K562 (cell line): ENCODE measurements around the gene CNTN2. TPM values are rescaled to one million over a fixed set of nuclear protein-coding genes. Genes with fewer than 3 reads are reported as not detected.

Source experiments
- ATAC-seq: fragments of 200-7000 bp; cut with Tn5 transposase; 3 replicates; pipeline ENCODE4 v1.9.1; 2020; ENCODE audit warnings: moderate library complexity
- BruUV-seq: library from RNA; stranded (reverse); fragments of 400-500 nt; replicated peaks from 2 replicates; lab custom pipeline; 2021; lab: Mats Ljungman, UMichigan
- CTCF ChIA-PET: fragments of 300-600 bp; formaldehyde crosslinking; extraction: SDS; loops from one replicate; lab custom pipeline; 2021; ENCODE audit warnings: low intra/inter-chr PET ratio; lab: Yijun Ruan, JAX
- POLR2A ChIA-PET: fragments of 300-600, 350-650 bp; sonication (Branson Sonifier 250); formaldehyde crosslinking; extraction: SDS; loops from one replicate; lab custom pipeline; 2021; ENCODE audit warnings: antibody characterized with exemption, inconsistent platforms; lab: Yijun Ruan, JAX
- DNase-seq, 4 experiments: peaks; one replicate each; pipeline versions ENCODE4 v3.0.0 to v3.0.0-alpha.2; 2011 to 2018; ENCODE audit warnings: low spot score in 3 of 4, mixed read lengths in 3 of 4; ENCODE audit errors: extremely low read depth in 1 of 4
- FAIRE-seq: peaks from 2 replicates; lab custom pipeline; 2011; peaks lifted over from hg19 to GRCh38; lab: Jason Lieb, UNC
- H2AFZ ChIP-seq: 2 replicates; pipeline ENCODE4 v1.6.0; 2011; ENCODE audit warnings: low read depth, low read length, control low read depth, inconsistent platforms
- H3K27ac ChIP-seq: fragments of 200-600 bp; 3 replicates; pipeline ENCODE4 v1.8.0; 2011; ENCODE audit warnings: low read depth, mild to moderate bottlenecking, control low read depth, inconsistent platforms, low read length, moderate library complexity, mixed read lengths; ENCODE audit errors: extremely low read depth
- H3K27me3 ChIP-seq, 2 experiments: fragments of 300-600 bp in 1 of 2; 2 replicates in 1 of 2; 3 replicates in 1 of 2; pipeline versions ENCODE4 v1.6.0 to v1.8.0; 2011; ENCODE audit warnings: inconsistent platforms in 2 of 2, low read length in 2 of 2, mild to moderate bottlenecking in 1 of 2, mixed read lengths in 1 of 2, moderate library complexity in 1 of 2; ENCODE audit not compliant: control insufficient read depth in 2 of 2, insufficient read depth in 2 of 2
- H3K36me3 ChIP-seq: fragments of 300-600 bp; 3 replicates; pipeline ENCODE4 v1.8.0; 2011; ENCODE audit warnings: mild to moderate bottlenecking, low read length, inconsistent platforms; ENCODE audit not compliant: control insufficient read depth, insufficient read depth
- H3K4me1 ChIP-seq, 2 experiments: fragments of 200-600 bp in 1 of 2; replicated peaks in 1 of 2; 2 replicates in 1 of 2; 3 replicates in 1 of 2; pipeline versions ENCODE4 v1.5.1 to v1.8.0; 2011; ENCODE audit warnings: inconsistent platforms in 2 of 2, low read length in 2 of 2, mild to moderate bottlenecking in 1 of 2, mixed read lengths in 1 of 2, moderate library complexity in 1 of 2; ENCODE audit not compliant: control insufficient read depth in 2 of 2, insufficient read depth in 2 of 2
- H3K4me2 ChIP-seq: 2 replicates; pipeline ENCODE4 v1.6.1; 2011; ENCODE audit warnings: low read length, control low read depth, inconsistent platforms, mixed read lengths; ENCODE audit not compliant: insufficient read depth
- H3K4me3 ChIP-seq: fragments of 200-600 bp; sonication (generic), shearing (Covaris generic); 2 replicates; pipeline ENCODE4 v1.5.1; 2016; ENCODE audit warnings: control low read depth, inconsistent platforms
- H3K79me2 ChIP-seq: fragments of 200-600 bp; 3 replicates; pipeline ENCODE4 v1.8.0; 2011; ENCODE audit warnings: low read length, inconsistent platforms; ENCODE audit not compliant: control insufficient read depth, insufficient read depth
- H3K9ac ChIP-seq, 2 experiments: 2 replicates each; pipeline versions ENCODE4 v1.6.0 to v1.6.1; 2011; ENCODE audit warnings: low read depth in 2 of 2, low read length in 2 of 2, control low read depth in 1 of 2, inconsistent platforms in 1 of 2, mild to moderate bottlenecking in 1 of 2, mixed read lengths in 1 of 2; ENCODE audit not compliant: insufficient read depth in 1 of 2
- H3K9me1 ChIP-seq: one replicate; pipeline ENCODE4 v1.6.0; 2011; ENCODE audit warnings: inconsistent platforms, mild to moderate bottlenecking, low read length, moderate library complexity; ENCODE audit not compliant: control insufficient read depth, insufficient read depth
- H3K9me3 ChIP-seq: replicated peaks from 2 replicates; pipeline ENCODE4 v1.5.1; 2011; ENCODE audit warnings: low read depth, low read length, inconsistent platforms; ENCODE audit not compliant: control insufficient read depth, insufficient read depth
- H4K20me1 ChIP-seq: replicated peaks from 2 replicates; pipeline ENCODE4 v1.6.1; 2011; ENCODE audit warnings: low read length, inconsistent platforms, mixed read lengths; ENCODE audit not compliant: control insufficient read depth, insufficient read depth
- CREB3 ChIP-seq: fragments of 450-650 bp; conservative IDR thresholded peaks from 2 replicates; pipeline ENCODE4 v1.6.1; 2016; ENCODE audit warnings: missing genetic modification characterization, low read depth, mild to moderate bottlenecking, missing compliant biosample characterization, moderate library complexity
- HNRNPL ChIP-seq: fragments of 200-400 bp; formaldehyde crosslinking; IDR thresholded peaks from 2 replicates; pipeline ENCODE4 v1.6.1; 2017; ENCODE audit warnings: low read depth, mild to moderate bottlenecking, low read length
- SPI1 ChIP-seq: IDR thresholded peaks from 2 replicates; pipeline ENCODE4 v1.6.1; 2011; ENCODE audit warnings: low read depth, low read length, control low read depth, borderline replicate concordance
- WGBS: fragments of 100-300 bp; shearing (Covaris generic); methylation state at CpG from one replicate; pipeline ENCODE4 v1.1.6; 2016; ENCODE audit warnings: low coverage, mixed read lengths; ENCODE audit not compliant: insufficient coverage; ENCODE audit errors: missing lambda C conversion rate; 5-methylcytosine and 5-hydroxymethylcytosine counted together
- in situ Hi-C: fragments of 300-500 bp; cut with MboI; formaldehyde crosslinking; loops from 4 replicates; pipeline ENCODE4 v1.15.0; 2018; ENCODE audit warnings: inconsistent platforms, mixed read lengths
- intact Hi-C: fragments of 100-400 bp; cut with micrococcal nuclease; formaldehyde crosslinking; loops from 2 replicates; pipeline ENCODE4 v1.14.2; 2022
- polyA plus RNA-seq, 8 experiments: library from polyadenylated mRNA; depleted of rRNA in 4 of 8; stranded (reverse) in 5 of 8; unstranded in 3 of 8; fragments of >200 nt; fragmentation: Nextera tagmentation in 2 of 8; fragmentation: Illumina TruSeq in 1 of 8; extraction: Ambion mirVana in 2 of 8; extraction: Trizol in 1 of 8; gene quantifications; 2 replicates each; pipeline versions ENCODE4 v1.2.1 to v1.2.3, GENCODE V29; 2011 to 2014; ENCODE audit warnings: inconsistent platforms in 1 of 8, missing spikeins in 1 of 8
- total RNA-seq, 7 experiments: library from RNA; depleted of rRNA in 6 of 7; stranded (reverse); fragments of >200 nt in 6 of 7; fragmentation: Illumina TruSeq in 2 of 7; extraction: Trizol in 2 of 7; gene quantifications; 2 replicates each; pipeline versions ENCODE4 v1.2.1 to v1.2.3, GENCODE V29; 2011 to 2021; ENCODE audit warnings: low replicate concordance in 1 of 7

The CNTN2 gene
- total and polyA plus RNA-seq, 9 of the 15 experiments (the other 6 are each of a cell fraction or from before 2014, with no cell fraction given): not detected

- Histone ChIP-seq H3K27ac (no peak overlapping the region), H3K4me2 (no peak overlapping the region), H4K20me1 (peaks cover 23% of the 10 kb centered on the region), H3K9me3 (no peaks in the 10 kb centered on the region), H3K4me1 (no peaks in the 10 kb centered on the region), H3K36me3 (no peaks in the 10 kb centered on the region), H2AFZ (no peak overlapping the region), H3K9me1 (no peaks in the 10 kb centered on the region), H3K9ac (no peak overlapping the region)
- ATAC-seq (no peak), DNase-seq (no peak), FAIRE-seq (no peak)
- in situ Hi-C loops: no loop called here
- BruUV-seq: no TSS peak
- CTCF ChIA-PET: no interaction called here
- WGBS: 2% methylated on average over 9 of the region's 10 CpGs
- intact Hi-C loops: no loop called here
- TF ChIP-seq SPI1 (peak; percentile 35; the same call in 1 of the 2 replicates), CREB3 (tag) (no peak)
- TF ChIP-seq, all 486 proteins: peak for 1
- no peaks in the 10 kb centered on the region for H3K79me2 ChIP-seq
- POLR2A ChIA-PET: interaction anchor here (0.6 to 0.8 kb wide), 6 partner anchors 9 to 389 kb away, joined by 3 to 4 read pairs (median 3); no protein-coding TSS in a partner anchor
- peaks cover 59 to 96% of the 10 kb centered on the region in 2 experiments for H3K27me3 ChIP-seq
- H3K4me3 ChIP-seq: no peak overlapping the region
Measured at GRCh38 chr1:205014783-205015182, 28.2 kb upstream of the CNTN2 start.

DNA sequence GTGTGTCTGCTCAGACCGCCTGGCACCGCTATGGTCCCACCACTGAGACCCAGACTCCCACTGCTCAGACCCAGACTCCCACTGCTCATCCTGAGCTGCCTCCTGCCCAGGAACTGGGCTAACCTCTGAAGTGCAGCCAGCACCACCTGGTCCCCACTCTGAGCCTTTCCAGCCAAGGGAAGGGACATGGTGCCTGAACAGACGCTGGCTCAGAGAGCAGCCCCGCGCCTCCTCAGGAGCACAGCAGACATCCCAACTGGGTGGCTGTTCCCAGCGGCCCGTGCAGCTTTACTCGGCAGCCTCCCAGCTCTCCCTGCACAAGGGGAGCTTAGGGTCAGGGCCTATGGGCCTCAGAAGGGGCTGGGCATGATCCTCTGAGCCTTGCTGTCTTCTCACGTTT is 27.8 kb upstream of the CNTN2 start:
- no peak for ATAC-seq
- CTCF ChIA-PET: no interaction called here

More for the DNA sequence above, 27.8 kb upstream of the CNTN2 start:
- Histone ChIP-seq H3K79me2 (no peaks in the 10 kb centered on the region), H3K9ac (0 out of 4 replicates have a peak overlapping the region, but pooled peaks of 1 of the 2 experiments have one; percentile 18), H3K4me1 (no peaks in the 10 kb centered on the region), H3K4me2 (no peak overlapping the region), H3K9me1 (no peaks in the 10 kb centered on the region), H3K4me3 (no peak overlapping the region), H2AFZ (no peak overlapping the region), H3K9me3 (no peaks in the 10 kb centered on the region), H3K27me3 (peaks cover 64 to 96% of the 10 kb centered on the region in 2 experiments), H3K27ac (no peak overlapping the region), H3K36me3 (no peaks in the 10 kb centered on the region), H4K20me1 (peaks cover 26% of the 10 kb centered on the region)
- FAIRE-seq (no peak), DNase-seq (no peak)
- 1% methylated on average over 8 of the region's 9 CpGs for WGBS
- POLR2A ChIA-PET: interaction anchor here (0.6 to 1.3 kb wide), 7 partner anchors 8 to 389 kb away, joined by 3 to 4 read pairs (median 3); no protein-coding TSS in a partner anchor
- intact Hi-C loops (no loop called here), in situ Hi-C loops (no loop called here)
- no peak for TF ChIP-seq HNRNPL
- no TSS peak for BruUV-seq
